Stimulated activated naive CD4-positive, alpha-beta T cell (primary cell): ENCODE results near the gene SLC16A11.
A peak's percentile ranks its signal among the peaks of the same experiment; 100 is the strongest.
"Not testable (repeated sequence)": the region's sequence is repeated elsewhere in the genome, so short reads cannot be mapped to it uniquely, and the experiment has no call there.

Experiments
- DNase-seq, 6 experiments: peaks; one replicate each; lab custom pipeline; 2025; lab: John Stamatoyannopoulos, UW

Gene SLC16A11, protein sequence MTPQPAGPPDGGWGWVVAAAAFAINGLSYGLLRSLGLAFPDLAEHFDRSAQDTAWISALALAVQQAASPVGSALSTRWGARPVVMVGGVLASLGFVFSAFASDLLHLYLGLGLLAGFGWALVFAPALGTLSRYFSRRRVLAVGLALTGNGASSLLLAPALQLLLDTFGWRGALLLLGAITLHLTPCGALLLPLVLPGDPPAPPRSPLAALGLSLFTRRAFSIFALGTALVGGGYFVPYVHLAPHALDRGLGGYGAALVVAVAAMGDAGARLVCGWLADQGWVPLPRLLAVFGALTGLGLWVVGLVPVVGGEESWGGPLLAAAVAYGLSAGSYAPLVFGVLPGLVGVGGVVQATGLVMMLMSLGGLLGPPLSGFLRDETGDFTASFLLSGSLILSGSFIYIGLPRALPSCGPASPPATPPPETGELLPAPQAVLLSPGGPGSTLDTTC

DNA sequence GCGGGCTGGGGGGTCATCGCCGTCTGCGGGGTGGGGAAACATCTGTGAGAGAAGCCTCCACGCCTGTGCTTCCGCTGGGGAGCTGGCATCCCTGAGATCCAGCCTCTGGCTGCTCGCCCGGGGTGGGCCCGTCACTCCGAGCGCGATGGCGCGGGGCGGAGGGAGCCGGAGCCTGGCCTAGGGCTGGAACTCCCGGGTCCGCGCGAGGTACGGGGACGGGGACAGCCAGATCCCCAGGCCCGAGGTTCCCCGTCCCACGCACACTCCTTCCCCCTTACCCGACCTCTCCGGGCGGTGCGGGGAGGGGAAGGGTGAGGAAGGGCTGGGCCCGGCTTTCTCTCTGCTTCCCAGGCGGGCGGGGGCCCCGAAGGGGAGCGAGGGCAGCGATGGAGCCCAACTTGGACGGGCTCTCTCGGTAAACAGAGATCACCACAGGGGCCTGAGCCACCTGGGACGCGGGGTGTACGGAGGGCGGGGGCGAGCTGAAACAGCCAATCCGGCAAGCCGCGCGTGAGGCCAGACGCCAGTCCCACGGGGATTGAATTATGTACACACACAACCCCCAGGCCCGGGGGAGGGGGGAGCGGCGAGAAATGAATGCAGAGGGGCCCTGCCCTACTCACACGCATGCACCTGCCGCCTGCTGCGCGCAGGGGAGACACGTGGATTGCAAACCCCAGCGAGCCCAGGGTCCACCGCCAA, at the start of gene SLC16A11:
Gene SLC16A11 (minus strand): TSS at position 596 of the 702 bp plus-strand sequence. CDS start 579 bp downstream, at position 17.
- DNase-seq = peak in 4 of 6 experiments; percentile 28 to 66 (median 46)

DNA sequence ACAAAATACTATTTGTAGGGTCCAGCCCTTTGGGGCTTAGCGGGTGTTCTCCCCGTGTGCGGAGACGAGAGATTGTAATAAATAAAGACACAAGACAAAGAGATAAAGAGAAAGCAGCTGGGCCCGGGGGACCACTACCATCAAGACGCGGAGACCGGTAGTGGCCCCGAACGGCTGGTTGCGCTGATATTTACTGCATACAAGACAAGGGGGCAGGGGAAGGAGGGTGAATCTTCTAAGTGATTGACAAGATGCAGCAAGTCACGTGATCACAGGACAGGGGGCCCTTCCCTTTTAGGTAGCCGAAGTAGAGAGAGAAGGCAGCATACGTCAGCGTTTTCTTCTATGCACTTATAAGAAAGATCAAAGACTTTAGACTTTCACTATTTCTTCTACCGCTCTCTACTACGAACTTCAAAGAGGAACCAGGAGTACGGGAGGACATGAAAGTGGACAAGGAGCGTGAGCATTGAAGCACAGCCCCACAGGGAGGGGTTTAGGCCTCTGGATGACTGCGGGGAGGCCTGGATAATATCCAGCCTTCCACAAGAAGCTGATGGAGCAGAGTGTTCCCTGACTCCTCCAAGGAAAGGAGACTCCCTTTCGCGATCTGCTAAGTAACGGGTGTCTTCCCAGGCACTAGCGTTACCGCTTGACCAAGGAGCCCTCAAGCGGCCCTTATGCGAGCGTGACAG, 47.6 kb upstream of the SLC16A11 start:
- peak in 2 of 6 experiments; percentile 7 to 45 for DNase-seq

DNA sequence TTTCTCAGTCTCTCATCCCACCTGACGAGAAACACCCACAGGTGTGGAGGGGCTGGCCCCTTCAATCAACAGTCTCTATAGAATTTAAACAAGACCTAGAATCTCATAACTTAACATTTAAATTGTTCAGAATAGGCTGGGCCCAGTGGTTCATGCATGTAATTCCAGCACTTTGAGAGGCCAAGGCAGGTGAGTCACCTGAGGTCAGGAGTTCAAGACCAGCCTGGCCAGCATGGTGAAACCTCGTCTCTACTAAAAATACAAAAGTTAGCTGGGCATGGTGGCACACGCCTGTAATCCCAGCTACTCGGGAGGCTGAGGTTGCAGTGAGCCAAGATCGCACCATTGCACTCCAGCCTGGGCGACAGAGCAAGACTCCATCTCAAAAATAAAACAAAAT, 45.7 kb upstream of the SLC16A11 start:
- not testable (repeated sequence) for DNase-seq

DNA sequence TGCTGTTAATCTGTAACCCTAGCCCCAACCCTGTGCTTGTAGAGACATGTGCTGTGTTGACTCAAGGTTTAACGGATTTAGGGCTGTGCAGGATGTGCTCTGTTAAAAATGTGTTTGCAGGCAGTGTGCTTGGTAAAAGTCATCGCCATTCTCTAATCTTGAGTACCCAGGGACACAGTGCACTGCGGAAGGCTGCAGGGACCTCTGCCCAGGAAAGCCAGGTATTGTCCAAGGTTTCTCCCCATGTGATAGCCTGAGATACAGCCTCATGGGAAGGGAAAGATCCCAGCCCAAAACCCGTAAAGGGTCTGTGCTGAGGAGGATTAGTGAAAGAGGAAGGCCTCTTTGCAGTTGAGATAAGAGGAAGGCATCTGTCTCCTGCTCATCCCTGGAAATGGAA, 44.5 kb upstream of the SLC16A11 start:
- DNase-seq = not testable (repeated sequence)

DNA sequence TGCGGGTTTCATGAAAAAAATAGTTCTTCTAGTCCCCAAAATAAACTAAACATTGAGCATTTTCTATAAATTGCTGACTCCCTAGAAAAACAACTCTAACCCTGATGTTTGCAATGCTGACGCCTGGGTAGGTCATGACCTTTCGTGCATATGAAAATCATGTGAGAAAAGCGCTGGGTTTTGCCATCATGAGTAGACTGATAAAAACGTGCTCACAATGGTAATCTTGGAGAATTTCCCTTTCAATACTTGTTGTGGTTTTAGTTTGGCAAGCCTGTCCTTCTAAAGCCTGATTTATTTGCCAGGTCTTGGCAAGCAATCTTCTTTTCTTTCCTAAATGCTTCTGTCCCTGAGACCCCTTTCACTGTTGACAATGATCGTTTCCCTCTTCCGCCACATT, 40.2 kb upstream of the SLC16A11 start:
- no peak for DNase-seq

DNA sequence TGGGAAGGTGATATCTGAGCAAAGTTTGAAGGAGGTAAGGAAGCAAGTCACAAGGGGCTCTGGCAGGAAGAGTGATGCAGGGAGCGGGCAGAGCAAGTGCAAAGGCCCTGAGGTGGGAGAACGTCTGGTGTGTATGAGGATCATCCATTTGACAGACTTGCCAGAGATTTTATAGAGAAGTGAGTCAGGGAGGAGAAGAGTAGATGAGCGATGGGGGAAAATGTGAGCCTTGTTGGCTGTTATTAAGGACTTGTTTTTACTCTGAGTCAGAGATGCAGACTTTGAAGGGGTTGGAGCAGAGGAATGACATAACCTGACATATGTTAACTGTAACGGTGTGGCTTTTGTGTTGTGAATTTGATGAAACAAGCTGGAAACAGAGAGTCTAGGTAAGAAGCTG, 39.7 kb upstream of the SLC16A11 start:
- no peak for DNase-seq

DNA sequence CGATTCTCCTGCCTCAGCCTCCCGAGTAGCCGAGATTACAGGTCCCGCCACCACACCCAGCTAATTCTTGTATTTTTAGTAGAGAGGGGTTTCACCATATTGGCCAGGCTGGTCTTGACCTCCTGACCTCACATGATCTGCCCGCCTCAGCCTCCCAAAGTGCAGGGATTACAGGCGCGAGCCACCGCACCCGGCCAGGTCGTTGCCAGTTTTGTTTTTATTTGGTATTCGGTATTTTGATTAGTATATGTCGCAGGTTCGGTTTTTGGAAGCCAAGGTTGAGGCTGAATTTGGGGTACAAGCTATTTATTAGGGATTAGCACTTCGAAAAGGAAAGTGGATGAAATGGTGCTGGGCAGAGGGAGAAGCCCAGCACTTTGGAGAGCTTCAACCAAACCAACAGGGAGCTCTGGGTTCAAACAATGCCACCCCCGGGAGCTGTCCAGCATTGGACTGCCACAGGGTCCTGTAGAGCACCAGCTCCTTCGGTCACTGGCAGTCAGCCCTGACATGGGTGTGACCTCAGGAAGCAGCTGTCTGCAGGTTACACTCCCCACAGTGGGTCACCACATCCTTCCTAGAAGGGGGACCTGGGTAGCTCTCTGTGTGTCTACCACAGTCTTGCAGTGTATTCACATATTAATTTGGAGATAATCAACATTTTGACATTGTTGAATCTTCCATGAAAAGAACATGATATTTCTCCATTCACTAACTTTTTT, 37.6 kb upstream of the SLC16A11 start:
- no peak for DNase-seq

DNA sequence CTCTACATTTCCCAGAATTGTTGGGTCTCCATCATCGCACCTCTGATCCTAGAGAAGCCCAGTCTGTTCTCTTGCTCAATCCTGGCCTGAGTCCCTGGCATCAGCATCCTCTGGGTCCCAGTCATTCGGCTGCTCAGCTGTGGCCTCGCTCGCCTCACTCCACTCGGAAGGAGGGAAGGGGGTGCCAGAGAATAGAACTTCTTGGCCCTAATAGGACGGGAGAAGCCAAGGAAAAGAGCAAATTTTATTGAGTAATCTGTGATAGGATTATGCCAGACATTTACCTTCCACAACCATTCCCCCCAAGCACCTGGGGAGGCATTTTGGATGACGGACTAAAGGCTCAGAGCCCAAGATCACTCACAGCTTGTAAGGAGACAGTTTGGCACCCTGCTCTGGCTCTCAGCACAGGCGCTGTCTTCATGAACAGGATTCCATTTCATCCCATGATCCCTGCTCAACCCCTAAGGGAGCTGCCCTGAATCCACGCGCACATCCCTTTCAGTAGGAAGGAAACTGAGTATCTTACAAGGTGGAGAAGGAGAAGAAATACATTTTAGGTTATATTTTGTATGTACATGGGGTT, 36.7 kb upstream of the SLC16A11 start:
- DNase-seq = no peak

DNA sequence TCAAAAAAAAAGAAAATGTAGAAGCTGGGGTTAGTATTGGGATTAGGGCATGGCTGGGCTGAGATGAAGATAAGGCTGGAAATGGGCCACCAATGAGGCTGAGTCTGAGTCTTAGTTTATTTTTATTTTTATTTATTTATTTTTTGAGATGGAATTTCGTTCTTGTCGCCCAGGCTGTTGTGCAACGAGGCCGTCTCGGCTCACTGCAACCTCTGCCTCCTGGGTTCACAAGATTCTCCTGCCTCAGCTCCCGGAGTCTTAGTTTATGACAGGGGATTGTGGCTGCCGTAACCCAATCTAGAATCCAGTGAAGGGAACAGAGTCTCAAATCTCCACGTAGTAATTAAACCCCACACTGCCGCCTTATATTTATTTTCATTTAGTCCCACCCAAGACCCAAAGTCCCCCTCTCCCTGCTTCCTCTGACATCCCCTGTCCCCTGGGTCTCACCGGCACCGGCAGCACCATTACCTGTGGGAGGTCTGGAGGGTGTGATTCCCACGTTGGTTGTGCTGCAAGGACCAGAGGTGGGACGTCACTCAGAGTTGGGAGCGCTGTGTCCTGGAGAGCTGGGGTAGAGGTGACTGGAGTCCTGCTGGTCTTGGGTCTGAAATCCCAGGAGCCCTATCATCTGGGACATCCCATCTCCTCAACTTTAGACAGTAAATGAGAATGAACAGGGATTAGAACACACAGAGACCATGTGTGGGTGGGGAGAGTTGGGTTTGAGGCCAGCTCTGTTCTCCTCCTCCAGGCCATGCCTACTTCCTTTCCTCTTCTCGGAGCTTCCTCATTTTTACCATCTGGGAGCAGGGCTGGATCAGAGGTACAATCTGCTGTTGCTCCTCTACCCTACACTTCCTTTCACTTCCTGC, 35.9 kb upstream of the SLC16A11 start, which contains the start of gene CLEC10A:
Gene CLEC10A (minus strand): TSS at position 671 of the 875 bp plus-strand sequence. CDS start 1,439 bp downstream, outside the sequence.
- DNase-seq = no peak

DNA sequence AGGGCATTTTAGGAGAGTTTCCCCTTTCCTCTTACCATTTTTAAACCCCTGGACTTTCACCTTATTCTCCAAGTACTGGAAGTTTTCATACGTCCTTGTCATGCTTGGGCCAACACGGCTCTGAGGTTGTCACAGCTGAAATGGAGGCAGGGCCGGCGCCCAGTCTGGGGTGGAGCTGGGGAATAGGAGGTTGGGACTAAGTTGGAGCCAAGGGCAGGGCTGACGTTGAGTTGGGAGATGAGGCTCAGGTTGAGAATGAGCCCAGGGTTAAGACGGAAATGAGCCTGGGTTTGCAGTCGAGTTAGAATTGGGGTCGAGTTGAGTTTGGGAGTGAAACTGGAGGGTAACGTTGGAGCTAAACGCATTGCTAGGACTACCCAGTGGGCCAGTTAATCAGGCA, 34.8 kb upstream of the SLC16A11 start:
- no peak for DNase-seq

DNA sequence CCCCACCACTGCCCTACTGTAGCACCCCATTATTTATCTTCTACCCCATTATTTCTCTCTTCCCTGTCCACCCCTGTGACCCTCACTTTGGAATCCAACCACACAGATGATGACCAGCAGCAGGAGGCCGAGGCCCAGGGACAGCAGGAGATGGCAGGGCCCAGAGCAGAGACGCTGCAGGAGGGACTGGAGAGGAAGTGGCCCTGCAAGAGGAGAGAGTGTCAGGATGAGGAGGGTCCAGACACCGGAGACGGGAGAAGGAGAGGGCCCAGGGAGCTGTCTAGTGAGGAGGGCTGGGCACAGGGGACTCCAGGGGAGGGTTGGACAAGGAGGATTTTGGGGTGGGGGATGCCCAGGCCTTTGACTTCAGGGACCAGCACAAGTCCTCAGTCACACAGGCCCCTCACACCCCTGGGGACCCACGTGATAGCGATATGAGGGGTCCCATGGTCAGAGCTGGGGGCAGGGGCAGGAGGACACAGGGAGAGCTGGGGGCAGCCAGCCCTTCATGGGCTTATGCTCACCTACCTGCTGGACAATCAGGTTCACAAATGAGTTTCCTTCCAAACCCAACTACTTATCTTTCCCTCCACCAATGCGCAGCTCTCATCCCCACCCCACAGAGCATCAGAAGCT, 34.1 kb upstream of the SLC16A11 start:
- no peak for DNase-seq

DNA sequence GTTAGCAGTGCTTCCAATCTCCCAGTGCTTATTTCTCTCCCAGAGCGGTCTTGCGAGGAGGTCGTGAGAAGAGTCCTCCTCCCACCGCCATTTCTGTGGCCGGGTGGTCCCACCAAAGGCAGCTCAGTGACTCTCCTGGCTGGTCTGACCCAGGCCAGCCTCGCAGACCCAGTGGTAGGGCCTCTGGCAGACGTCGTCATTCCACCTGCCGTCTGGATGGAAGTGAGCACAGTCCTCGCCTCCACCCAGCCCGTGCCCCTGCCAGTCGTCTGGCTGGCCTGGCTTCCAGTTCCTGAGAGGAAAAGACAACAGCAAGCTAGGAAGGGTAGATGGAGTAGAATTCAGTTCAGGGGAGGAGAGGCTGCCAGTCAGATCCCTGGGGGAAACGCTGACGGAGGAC, 31.0 kb upstream of the SLC16A11 start:
- no peak for DNase-seq

DNA sequence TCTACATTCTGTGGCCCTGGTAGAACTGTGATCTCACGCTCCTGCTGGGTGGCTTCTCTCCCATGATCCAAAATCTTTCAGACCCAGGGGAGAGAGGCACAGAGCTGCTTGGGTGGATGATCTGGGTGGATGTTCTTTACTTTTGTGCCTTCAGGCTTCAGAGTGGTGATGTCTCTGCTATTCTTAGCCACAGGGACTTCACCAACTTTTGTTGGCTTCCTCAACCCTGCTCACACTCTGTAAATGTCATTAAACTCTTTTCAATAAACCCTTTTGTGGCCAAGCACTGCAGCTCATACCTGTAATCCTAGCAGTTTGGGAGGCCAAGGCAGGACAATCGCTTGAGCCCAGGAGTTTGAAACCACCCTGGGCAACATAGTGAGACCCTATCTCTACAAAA, 28.5 kb upstream of the SLC16A11 start:
- no peak for DNase-seq

DNA sequence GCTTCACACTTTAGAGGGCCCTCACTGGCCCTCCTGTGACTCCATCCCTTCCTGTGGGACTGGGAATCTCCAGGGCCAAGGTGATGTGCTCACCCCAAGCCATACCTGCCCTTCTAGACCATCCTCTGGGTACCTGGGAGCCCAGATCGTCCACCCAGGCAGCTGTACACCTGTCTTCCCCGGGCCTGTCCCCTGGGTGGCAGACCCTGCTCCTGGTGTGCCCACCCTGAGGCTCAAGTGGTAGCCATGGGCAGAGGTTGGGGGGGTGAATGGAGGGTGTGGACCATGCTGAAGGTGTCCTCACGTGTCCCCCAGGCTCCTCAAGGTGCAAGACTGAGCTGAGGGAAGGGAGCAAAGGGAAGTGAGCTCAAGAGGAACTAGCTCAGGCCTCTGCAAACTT, 26.8 kb upstream of the SLC16A11 start:
- no peak for DNase-seq

DNA sequence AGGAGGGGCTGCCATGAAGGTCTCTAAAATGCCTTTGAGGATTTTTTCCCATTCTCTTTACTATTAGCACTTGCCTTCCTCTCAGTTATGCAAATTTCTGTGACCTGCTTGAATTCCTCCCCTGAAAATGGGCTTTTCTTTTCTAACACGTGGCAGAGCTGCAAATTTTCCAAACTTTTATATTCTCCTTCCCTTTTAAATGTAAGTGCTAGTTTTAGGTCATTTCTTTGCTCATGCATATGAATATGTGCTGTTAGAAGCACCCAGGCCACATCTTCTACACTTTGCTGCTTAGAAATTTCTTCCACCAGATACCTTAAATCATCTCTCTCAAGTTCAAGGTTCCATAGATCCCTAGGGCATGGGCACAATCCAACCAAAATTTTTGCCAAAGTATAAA, 24.4 kb upstream of the SLC16A11 start:
- DNase-seq = no peak

DNA sequence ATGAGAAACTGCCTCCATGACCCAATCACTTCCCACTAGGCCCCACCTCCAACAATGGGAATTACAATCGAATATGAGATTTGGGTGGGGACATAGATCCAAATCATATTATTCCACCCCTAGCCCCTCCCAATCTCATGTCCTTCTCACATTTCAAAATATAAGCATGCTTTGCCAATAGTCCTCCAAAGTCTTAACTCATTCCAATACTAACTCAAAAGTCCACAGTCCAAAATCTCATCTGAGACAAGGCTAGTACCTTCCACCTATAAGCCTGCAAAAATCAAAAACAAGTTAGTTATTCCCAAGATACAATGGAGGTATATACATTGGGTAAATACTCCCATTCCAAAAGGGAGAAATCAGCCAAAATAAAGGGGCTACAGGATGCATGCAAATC, 23.3 kb upstream of the SLC16A11 start:
- DNase-seq = no peak

DNA sequence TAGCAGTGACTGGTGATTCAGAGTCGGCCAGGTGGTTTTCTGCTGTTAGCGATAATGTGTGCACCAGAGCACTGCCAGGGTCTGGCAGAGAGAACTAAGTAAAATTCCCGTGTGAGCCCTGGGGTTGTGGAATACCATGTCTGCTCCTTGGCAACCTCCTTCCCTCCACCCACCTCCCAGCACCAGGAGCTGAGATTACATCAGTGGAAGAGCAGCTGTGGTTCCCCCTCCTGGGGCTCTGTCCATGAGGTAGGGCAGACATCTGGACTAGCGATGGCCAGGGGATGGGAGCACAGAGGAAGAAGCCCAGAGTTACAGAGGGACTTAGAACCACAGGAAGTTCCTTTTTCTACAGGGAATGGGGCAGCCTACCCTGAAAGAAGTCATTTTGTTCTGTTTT, 20.4 kb upstream of the SLC16A11 start:
- DNase-seq = no peak

DNA sequence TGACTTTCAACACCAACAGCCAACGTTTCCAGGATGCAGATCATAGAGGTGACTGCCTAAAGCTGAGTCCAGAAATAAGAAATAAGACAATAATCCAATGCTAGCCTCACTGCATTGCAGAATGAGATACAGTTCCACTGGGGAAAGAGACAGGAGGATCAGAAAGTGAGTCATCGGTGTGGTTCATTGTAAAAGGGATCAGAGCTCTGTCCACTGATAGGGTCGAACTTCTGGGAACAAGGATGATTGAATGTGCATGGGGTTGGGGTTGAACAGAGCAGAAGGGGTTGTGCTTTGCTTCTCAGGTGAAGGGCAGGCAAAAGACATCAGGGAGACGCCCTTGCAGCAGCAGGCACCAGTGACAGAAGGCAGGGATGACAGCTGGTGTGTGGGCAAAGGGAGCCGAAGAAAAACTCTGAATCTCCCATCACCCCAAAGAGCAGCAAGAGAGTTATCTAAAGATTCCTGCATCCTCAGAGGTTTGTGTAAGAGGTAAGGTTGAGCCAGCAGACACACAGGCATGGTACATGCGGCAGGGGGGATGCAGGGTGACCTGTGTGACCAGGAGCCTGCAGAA, 19.7 kb upstream of the SLC16A11 start:
- no peak for DNase-seq

DNA sequence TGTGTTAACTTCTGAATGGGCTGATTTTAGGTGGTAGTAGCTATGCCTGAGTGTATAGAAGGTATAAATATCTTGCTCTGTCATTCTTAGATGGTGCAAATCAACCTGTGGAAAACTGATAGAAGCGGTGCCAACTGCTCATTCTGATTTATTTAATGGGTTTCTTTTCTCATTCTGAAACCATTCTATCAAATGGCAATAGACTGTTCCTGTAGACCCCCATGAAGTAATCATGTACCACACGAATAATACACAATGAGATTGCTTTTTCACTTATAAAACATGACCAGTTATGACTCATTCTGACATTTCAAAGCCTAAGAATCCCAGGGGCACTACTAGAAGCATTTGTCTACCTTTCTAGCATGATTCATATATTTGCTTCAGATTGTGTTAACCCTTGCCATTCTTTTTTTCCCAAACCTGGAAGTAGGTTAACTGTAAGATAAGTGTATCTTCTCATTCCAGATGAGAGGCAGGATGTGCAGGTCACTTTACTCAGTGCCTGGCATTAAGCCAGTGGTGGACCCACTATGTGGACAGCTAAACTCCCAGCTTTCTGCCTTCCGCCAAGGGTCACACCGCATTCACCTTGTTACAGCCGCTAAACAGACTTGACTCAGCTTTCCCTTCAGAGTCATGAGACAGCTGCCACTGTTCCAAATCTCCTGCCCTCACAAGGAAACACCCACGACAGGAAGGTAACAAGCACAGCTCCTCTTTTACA, 16.4 kb upstream of the SLC16A11 start:
- no peak for DNase-seq
